ENCODE data around the gene SPOUT1.
"Not testable (repeated sequence)": the region's sequence is repeated elsewhere in the genome, so short reads cannot be mapped to it uniquely, and the experiment has no call there.

The SPOUT1 gene

GRCh38 chr9:128809831-128810230 is 19.8 kb downstream of the SPOUT1 start:
- DNase-seq, result no peak

- no peak for DNase-seq
These were observed 20.5 kb downstream of the SPOUT1 start for GRCh38 chr9:128809036-128809599.

DNA sequence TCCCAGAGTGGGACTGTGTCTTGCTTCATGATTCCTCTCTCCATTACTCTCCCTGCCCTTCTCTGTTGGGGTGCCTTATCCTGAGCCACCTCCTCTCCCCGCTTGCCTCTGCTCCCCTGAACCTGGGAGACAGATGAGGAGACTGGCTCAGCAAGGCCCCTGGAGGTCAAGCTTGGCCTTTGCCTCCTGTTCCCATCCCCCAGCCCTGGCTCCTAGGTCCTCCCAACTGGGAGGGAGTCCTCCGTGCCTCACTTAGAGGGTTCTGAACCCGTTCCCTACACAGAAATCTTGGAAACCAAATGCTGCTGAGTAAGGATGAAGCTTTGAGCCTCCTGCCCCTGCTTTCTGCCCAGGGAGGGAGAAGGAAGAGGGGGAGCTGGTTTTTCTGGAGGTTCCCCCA is 21.1 kb downstream of the SPOUT1 start:
- DNase-seq, result no peak

GRCh38 chr9:128807827-128808226 is 21.8 kb downstream of the SPOUT1 start:
- DNase-seq, result no peak

GRCh38 chr9:128805661-128806060 is 23.9 kb downstream of the SPOUT1 start:
- DNase-seq, result no peak

DNA sequence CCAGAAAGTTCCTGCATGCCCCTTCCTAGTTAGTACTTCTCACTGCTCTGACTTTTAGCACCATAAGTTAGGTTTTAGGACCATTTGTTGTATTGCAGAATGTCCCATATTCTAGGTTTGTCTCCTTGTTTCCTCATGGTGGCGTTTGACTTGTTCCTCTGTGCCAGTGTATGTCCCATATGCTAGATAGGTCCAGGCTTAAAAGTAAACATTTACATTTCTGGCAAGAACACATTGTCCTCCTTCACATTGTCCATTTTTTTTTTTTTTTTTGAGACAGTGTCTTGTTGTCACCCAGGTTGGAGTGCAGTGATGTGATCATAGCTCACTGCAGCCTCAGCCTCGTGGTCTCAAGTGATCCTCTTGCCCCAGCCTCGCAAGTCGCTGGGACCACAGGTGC is 27.1 kb downstream of the SPOUT1 start:
- DNase-seq, result no peak

DNA sequence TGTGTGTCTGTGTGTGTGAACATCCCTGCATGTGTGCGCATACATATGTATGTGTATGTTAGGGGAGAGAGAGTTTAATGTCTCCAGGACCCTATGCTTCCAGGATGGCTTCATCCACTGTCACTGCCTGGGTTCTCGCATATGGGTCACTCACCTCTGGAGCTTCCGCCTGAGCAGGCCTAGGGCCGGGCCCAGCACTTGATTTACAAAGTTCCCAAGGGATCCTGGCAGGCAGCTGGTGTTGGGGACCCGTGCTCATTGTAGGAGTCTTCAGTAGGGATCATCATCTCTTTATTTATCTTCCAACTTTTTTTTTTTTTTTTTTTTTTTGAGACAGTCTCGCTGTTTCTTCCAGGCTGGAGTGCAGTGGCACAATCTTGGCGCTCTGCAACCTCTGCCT is 29.5 kb downstream of the SPOUT1 start:
- DNase-seq, result no peak

- DNase-seq, result no peak
These were observed 30.7 kb downstream of the SPOUT1 start for GRCh38 chr9:128798896-128799295.

DNA sequence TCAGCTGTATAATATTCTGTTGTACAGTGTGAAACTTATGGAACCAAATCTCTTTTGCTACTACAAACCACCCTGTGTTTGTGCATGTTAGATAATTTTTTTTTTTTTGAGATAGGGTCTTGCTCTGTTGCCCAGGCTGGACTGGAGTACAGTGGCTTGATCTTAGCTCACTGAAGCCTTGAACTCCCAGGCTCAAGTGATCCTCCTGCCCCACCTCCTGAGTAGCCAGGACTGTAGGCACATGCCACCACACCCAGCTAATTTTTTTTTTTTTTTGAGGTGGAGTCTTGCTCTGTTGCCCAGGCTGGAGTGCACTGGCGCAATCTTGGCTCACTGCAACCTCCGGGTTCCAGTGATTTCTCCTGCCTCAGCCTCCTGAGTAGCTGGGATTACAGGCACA is 34.6 kb downstream of the SPOUT1 start:
- not testable (repeated sequence) for DNase-seq

DNA sequence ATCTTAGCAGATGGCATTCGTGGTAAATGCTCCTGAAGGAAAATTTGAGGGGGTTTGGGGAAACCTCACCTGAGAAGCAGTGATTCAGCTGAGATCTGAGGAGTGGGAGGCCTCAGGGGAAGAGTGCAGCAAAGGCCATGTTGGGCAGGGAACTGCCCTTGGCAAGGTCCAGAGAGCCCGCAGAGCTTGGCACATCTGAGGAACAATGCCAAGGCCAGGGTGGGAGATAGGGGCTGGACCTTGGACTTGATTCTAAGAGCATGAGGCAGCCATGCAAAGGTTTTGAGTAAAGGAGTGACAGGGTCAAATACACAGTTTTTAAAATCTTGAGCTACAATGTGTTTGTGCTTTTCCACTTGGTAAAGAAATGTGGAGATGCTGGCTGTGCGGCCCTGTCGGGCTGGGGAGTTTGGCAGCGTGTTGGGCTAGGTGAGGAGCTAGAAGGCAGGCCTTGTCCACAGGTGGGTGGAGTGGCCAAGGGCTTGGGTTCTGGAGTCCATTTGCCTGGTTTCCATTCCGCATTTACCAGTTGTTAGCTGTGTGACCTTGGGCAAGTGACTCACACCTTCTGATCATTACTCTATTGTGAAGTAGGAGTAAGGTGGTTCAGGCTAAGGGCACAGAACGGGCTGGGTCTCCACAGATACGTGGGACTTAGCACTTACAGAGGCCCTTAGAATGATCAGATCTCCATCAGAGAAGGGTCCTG is 36.5 kb downstream of the SPOUT1 start:
- DNase-seq, result no peak

GRCh38 chr9:128792134-128792533 is 37.5 kb downstream of the SPOUT1 start:
- DNase-seq, result no peak

DNA sequence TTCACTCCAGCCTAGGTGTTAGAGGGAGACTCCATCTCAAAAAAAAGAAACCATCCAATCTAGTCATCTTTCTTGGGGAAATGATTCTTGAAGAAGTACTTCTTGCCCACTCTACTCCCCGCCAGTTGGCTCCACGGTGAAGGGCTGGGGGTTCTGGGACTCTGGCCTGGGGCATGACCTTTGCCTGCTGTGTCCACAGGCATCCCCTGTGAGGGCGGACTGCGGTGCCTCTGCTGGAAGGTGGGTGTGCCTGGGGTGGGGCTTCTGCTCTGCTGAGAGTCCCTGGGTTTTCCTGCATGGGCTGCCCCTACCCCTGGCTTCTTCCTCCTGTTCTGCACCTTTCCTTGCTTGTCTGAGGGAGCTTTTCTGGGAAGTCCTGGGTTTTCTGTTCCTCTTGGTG is 39.1 kb downstream of the SPOUT1 start:
- DNase-seq, result no peak

GRCh38 chr9:128788445-128788844 is 41.1 kb downstream of the SPOUT1 start:
- no peak for DNase-seq

DNA sequence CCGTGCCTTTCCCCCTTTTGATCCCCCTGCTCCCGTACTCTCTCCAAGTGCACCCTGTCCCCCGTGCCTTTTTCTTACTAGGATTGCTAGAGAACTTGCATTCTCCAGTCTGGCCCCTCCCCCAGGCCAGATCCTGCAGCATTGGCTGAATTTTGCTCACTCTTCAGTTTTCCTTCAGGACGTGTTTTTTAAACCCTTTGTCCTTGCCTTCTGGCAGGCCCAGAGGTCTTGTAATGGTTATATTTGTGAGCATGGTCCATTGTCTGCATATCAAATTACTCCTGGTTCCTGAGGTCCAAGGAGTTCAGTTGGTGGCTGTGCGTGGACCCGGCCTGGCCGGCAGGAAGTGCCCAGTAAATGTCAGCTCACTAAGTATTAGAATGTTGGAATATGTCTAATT is 41.9 kb downstream of the SPOUT1 start:
- peak in 1 of 2 donors; percentile 13 for DNase-seq

DNA sequence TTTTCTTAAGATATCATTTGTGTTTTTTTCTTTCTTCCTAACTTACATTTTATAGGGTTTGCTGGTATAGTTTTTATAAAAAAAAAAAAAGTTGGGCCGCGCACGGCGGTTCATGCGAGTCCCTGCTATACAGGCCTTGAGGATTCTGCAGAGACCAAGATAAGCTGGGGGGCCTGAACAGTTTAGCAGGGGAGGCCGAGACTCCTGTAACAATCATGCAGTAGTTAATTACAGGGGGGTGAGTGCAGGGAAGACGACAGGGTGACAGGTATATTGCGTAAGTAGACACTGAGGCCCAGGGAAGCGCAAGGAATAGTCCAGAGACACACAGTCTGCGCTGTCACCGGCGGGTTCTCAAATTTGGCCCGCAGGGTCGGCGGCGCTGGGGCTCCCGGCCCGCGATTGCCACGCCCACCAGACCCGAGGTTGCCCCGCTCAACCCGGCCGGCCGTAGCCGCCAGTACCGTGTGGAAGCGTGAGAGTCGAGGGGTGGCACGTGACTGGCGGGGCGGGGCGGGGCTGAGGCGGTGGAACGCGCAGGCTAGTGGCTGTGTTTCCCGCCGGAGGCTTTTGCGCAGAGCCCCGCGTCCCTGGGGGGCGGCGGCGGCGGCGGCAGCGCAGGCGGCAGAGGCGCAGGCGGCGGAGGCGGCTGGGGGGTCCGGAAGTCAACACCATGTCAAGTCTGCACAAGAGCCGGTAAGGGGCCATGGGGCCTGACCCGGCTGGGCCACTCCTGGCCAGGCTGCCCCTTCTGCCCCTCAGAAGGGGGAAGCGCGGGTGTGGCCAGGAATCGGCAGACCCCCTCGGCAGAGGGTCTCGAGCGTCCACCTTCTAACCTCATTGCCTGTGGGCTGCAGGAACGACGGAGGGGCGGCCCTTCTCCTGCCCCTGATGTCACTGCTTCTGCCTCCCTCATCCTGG is 42.7 kb downstream of the SPOUT1 start, which contains the start of gene TBC1D13:
Gene TBC1D13, plus strand, starts transcription at position 573 of the 921 bp plus-strand sequence. Its CDS starts 101 bp downstream, at position 674.
- peak; percentile 81 to 84 for DNase-seq

DNA sequence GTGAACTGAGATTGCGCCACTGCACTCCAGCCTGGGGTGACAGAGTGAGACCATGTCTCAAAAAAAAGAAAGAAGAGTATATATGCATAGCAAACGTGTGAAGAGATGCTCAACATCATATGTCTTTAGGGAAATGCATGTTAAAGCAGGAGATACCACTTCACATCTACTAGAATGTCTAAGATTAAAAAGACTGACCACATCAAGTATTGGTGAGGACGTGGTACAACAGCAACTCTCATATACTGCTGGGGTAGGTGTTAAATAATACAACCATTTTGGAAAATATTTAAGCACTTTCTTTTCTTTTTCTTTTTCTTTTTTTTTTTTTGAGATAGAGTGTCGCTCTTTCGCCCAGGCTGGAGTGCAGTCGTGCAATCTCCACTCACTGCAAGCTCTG is 44.2 kb downstream of the SPOUT1 start:
- DNase-seq, result no peak

- DNase-seq, result no peak
These were observed 46.9 kb downstream of the SPOUT1 start for GRCh38 chr9:128782669-128783068.

- peak in 1 of 2 donors; percentile 14 for DNase-seq
These were observed 48.2 kb downstream of the SPOUT1 start for GRCh38 chr9:128781187-128782070.

GRCh38 chr9:128780093-128780492 is 49.5 kb downstream of the SPOUT1 start:
- not testable (repeated sequence) for DNase-seq

DNA sequence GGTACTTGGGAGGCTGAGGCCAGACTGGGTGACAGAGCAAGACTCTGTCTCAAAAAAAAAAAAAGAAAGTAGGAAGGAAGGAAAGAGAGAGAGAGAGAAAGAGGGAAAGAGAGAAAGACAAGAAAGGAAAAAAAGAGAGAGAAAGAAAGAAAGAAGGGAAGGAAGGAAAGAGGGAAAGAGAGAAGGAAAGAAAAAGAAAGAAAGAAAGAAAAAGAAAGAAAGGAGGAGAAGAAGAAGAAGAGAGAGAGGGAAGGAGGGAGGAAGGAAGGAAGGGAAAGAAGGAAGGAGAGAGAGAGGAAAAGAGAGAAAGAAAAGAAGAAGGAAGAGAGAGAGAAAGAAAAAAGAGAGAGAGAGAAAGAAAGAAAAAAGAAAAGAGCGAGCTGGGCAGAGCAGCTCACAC is 54.8 kb downstream of the SPOUT1 start:
- no peak for DNase-seq

DNA sequence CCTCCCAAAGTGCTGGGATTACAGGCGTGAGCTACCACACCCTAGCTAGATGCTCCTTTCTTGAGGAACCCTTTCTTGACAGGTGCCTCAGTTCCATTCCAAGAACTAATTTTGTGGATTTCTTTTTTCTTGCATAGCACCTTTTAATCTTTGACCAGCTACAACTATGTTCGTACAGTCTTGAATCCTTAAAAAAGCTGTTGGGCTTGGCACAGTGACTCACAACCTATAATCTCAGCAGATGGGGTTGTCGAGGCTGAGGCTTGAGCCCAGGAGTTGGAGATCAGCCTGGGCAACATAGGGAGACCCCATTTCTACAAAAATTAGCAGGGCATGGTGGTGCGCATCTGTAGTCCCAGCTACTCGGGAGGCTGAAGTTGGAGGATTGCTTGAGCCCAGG is 56.5 kb downstream of the SPOUT1 start:
- no peak for DNase-seq

Measured in inflammatory macrophage (primary cell).